WERI-Rb-1 (cell line): ENCODE data around the gene H1-8.

Source experiments
- DNase-seq: peaks from one replicate; pipeline ENCODE4 v3.0.0-alpha.2; 2020
- H3K27ac ChIP-seq: fragments of 250-450 bp; sonication (Bioruptor Pico); 2 replicates; pipeline ENCODE4 v1.5.1; 2020; ENCODE audit warnings: mild to moderate bottlenecking, moderate library complexity
- H3K27me3 ChIP-seq: fragments of 250-450 bp; sonication (Bioruptor Pico); 2 replicates; pipeline ENCODE4 v1.5.1; 2021; ENCODE audit warnings: mild to moderate bottlenecking, low read depth, moderate library complexity; ENCODE audit not compliant: insufficient read depth, severe bottlenecking
- H3K36me3 ChIP-seq: fragments of 250-450 bp; sonication (Bioruptor Pico); 2 replicates; pipeline ENCODE4 v1.5.1; 2020; ENCODE audit warnings: mild to moderate bottlenecking, moderate library complexity
- H3K4me3 ChIP-seq: 2 replicates; pipeline ENCODE4 v1.5.1; 2011; ENCODE audit warnings: low read depth, mild to moderate bottlenecking, control low read depth, low read length
- H3K9me3 ChIP-seq: fragments of 250-450 bp; sonication (Bioruptor Pico); 2 replicates; pipeline ENCODE4 v1.5.1; 2021; ENCODE audit warnings: mild to moderate bottlenecking, moderate library complexity; ENCODE audit not compliant: severe bottlenecking
- TF ChIP-seq, protein P1 (sequence below): IDR thresholded peaks from 2 replicates; pipeline ENCODE4 v1.5.1; 2011; ENCODE audit warnings: low read depth, mild to moderate bottlenecking, control low read depth, inconsistent platforms, low read length

H1-8 gene

DNA sequence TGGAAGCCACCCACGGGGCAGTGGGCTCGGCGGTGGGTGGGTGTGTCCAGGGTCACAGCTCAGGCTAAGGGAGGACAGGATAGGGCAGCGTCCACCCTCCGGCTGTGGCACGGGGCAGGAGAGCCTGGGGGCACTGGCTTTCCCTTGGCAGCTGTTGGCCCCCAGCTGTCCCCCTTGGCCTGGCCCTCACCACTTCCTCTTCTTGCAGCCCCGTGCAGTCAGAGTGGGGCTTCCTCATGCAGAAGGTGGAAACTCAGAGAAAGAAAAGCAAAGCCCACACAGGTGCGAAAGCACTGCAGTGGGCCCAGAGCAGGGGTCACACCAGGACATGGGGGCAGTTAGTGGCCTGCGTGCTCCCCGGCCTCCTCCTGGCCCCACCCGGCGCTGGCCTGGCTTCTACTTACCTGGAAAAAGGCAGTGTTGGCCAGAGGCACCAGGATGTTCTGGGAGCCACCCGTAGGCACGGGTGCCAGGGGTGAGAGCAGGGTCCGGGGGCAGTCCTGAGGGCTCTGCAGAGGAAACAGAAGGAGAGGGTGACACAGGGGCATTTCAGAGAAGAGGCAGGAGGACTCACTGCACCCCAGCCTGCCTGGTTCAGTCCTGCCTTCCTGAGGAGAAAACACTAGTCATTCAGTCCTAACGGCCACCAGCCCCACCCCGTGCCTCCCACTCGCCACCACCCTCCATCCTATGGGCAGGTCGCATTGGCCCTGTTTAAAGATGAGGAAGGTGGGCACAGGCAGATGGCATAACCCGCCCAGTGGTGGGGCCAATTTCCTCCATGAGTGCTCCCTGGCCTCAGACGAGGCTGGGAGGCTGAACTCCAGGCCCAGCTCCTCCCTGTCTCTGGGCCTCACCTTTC, 35.2 kb downstream of the H1-8 start:
- no peak for DNase-seq
- Histone ChIP-seq H3K4me3 (no peak overlapping the region), H3K27me3 (no peaks in the 10 kb centered on the region), H3K27ac (peak overlapping the region; percentile 61), H3K36me3 (peaks cover 4% of the 10 kb centered on the region), H3K9me3 (no peaks in the 10 kb centered on the region)
- TF ChIP-seq, protein P1, sequence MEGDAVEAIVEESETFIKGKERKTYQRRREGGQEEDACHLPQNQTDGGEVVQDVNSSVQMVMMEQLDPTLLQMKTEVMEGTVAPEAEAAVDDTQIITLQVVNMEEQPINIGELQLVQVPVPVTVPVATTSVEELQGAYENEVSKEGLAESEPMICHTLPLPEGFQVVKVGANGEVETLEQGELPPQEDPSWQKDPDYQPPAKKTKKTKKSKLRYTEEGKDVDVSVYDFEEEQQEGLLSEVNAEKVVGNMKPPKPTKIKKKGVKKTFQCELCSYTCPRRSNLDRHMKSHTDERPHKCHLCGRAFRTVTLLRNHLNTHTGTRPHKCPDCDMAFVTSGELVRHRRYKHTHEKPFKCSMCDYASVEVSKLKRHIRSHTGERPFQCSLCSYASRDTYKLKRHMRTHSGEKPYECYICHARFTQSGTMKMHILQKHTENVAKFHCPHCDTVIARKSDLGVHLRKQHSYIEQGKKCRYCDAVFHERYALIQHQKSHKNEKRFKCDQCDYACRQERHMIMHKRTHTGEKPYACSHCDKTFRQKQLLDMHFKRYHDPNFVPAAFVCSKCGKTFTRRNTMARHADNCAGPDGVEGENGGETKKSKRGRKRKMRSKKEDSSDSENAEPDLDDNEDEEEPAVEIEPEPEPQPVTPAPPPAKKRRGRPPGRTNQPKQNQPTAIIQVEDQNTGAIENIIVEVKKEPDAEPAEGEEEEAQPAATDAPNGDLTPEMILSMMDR, result no peak

DNA sequence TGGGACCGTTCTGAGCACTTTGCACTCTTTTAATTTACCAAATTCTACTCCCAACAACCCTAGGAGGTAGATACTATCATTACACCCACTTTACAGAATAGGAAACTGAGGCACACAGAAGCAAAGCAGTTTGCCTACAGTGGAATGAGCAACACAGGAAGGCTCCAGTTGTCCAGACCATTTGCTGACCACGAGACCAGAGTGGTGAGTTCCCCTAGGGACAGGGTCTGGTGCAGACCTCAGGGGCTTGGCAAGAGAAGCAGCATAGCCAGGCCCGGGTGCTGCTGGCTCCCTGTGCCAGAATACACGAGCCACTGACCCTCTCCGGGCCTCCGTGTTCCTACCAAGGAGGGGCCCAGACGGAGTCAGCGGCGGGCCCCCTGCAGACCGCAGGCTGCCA, 37.0 kb downstream of the H1-8 start:
- no peak for DNase-seq
- H3K27me3 ChIP-seq, result no peaks in the 10 kb centered on the region
- peaks cover 4% of the 10 kb centered on the region for H3K36me3 ChIP-seq
- no peak overlapping the region for H3K4me3 ChIP-seq
- TF ChIP-seq, protein P1, result no peak
- H3K27ac ChIP-seq, result no peak overlapping the region
- no peaks in the 10 kb centered on the region for H3K9me3 ChIP-seq

DNA sequence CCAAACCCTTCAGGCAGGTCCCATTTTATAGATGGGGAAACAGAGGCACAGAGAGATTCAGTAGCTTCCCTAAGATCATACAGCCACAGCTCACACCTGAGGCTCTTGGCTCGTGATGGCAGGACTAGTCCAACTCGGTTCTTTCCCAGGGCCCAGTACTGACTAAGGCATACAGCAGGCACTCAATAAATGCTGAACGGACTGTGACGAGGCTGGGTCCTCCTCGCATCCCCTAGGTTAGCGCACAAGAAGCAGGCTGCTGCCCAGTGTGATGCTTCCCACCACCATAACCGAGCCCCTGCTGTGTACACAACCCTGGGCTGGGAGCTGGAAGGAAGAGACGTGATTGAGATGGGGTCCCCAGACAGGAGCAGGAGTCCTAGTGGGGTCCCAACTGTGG, 38.6 kb downstream of the H1-8 start:
- H3K27ac ChIP-seq, result no peak overlapping the region
- peaks cover 8% of the 10 kb centered on the region for H3K36me3 ChIP-seq
- H3K27me3 ChIP-seq, result no peaks in the 10 kb centered on the region
- TF ChIP-seq, protein P1, result no peak
- no peak for DNase-seq
- no peaks in the 10 kb centered on the region for H3K9me3 ChIP-seq
- no peak overlapping the region for H3K4me3 ChIP-seq

DNA sequence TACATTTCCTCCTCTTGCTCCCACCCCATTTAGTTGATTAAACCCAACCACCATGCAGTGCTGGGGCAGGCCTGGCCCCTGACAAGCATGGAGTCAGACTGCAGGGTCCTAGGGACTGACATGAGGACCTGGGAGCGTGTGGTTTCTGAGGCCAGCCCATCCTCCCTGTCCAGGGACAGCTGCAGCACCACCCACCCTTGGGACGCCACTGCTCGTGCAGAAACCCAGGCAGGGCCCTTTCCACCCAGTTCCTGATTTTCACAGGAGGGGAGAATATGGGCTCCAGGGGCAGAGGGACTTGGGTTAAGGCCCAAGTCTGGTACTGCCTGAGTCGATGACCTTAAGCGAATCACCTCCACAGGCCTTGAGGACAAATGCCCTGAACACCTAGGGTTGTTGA, 39.8 kb downstream of the H1-8 start:
- Histone ChIP-seq H3K4me3 (no peak overlapping the region), H3K9me3 (no peaks in the 10 kb centered on the region), H3K36me3 (peaks cover 4% of the 10 kb centered on the region; the same call in 1 of the 2 replicates), H3K27me3 (no peaks in the 10 kb centered on the region), H3K27ac (no peak overlapping the region)
- TF ChIP-seq, protein P1, result no peak
- DNase-seq, result no peak

DNA sequence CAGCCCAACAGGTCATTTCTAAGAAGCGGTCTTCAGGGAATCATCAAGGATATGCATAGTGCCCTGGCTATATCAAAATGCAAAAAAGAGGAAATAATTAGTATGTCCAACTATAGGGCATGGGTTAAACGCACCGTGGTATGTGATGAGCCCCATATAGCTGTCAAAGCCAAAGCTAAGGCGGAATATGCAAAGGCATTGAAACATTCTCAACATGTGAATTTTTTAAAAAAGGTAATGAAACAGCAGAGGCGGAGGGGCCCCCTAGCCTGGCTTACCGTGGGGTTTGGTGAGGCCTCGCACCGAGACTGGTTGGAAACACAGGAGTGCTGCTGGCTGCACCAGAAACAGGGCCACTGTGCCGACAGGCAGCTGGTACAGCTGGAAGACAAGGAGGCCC, 40.3 kb downstream of the H1-8 start:
- Histone ChIP-seq H3K4me3 (no peak overlapping the region), H3K27ac (no peak overlapping the region), H3K9me3 (no peaks in the 10 kb centered on the region), H3K27me3 (no peaks in the 10 kb centered on the region), H3K36me3 (peaks cover 4% of the 10 kb centered on the region; the same call in 1 of the 2 replicates)
- TF ChIP-seq, protein P1, result no peak
- DNase-seq, result no peak
